HL-60 (cell line): ENCODE measurements around the gene TRIM3.

Source experiments
- TF ChIP-seq, protein P1 (sequence below): IDR thresholded peaks from one replicate; pipeline ENCODE4 v1.5.1; 2011; ENCODE audit warnings: low read length, control low read depth, inconsistent platforms; ENCODE audit not compliant: insufficient read depth
- TF ChIP-seq, protein P2 (sequence below): IDR thresholded peaks from 2 replicates; pipeline ENCODE4 v1.6.1; 2012; ENCODE audit warnings: low read depth; ENCODE audit not compliant: insufficient replicate concordance

DNA sequence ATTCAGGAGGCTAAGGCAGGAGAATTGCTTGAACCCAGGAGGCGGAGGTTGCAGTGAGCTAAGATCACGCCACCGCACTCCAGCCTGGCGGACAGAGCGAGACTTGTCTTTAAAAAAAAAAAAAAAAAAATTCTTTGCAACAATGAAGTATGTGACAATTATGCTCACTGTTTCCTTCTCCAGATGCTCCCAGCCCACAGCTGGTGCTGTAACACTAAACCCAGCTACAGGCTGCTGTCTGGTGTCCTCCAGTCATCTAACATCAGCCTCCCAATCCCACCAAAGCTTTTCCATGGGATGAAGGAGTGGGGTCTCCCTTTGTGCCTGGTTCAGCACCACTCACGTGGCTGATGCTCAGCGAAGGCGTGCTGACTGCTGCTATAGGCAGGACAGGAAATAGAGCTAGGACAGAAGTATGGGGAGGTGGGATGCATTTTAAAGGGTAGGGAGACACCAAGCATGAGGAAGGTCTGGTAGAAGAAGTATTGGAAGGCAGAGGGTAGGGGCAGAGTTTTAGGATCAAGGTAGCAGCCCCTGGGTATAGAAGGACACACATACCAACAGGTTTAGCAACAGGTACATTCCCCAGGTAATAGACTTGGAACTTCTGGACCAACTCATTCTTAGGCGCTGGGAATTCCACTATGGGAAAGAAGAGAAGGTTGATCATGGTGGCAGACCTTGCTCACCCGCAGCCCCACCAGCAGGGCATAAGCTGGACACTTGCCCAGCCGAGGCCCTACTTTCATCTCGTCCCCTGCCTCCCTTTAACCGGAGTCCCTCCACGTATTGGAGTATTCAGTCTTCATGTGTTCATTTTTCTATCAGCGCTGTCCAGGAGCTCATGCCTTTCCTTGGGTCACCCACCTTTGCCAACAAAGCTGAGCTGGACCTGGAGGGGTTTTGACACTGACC is 73.1 kb downstream of the TRIM3 start:
- TF ChIP-seq, protein P1, sequence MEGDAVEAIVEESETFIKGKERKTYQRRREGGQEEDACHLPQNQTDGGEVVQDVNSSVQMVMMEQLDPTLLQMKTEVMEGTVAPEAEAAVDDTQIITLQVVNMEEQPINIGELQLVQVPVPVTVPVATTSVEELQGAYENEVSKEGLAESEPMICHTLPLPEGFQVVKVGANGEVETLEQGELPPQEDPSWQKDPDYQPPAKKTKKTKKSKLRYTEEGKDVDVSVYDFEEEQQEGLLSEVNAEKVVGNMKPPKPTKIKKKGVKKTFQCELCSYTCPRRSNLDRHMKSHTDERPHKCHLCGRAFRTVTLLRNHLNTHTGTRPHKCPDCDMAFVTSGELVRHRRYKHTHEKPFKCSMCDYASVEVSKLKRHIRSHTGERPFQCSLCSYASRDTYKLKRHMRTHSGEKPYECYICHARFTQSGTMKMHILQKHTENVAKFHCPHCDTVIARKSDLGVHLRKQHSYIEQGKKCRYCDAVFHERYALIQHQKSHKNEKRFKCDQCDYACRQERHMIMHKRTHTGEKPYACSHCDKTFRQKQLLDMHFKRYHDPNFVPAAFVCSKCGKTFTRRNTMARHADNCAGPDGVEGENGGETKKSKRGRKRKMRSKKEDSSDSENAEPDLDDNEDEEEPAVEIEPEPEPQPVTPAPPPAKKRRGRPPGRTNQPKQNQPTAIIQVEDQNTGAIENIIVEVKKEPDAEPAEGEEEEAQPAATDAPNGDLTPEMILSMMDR: no peak
- TF ChIP-seq, protein P2, sequence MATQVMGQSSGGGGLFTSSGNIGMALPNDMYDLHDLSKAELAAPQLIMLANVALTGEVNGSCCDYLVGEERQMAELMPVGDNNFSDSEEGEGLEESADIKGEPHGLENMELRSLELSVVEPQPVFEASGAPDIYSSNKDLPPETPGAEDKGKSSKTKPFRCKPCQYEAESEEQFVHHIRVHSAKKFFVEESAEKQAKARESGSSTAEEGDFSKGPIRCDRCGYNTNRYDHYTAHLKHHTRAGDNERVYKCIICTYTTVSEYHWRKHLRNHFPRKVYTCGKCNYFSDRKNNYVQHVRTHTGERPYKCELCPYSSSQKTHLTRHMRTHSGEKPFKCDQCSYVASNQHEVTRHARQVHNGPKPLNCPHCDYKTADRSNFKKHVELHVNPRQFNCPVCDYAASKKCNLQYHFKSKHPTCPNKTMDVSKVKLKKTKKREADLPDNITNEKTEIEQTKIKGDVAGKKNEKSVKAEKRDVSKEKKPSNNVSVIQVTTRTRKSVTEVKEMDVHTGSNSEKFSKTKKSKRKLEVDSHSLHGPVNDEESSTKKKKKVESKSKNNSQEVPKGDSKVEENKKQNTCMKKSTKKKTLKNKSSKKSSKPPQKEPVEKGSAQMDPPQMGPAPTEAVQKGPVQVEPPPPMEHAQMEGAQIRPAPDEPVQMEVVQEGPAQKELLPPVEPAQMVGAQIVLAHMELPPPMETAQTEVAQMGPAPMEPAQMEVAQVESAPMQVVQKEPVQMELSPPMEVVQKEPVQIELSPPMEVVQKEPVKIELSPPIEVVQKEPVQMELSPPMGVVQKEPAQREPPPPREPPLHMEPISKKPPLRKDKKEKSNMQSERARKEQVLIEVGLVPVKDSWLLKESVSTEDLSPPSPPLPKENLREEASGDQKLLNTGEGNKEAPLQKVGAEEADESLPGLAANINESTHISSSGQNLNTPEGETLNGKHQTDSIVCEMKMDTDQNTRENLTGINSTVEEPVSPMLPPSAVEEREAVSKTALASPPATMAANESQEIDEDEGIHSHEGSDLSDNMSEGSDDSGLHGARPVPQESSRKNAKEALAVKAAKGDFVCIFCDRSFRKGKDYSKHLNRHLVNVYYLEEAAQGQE: no peak
